ENCODE results near the gene INSR. TPM values are rescaled to one million over a fixed set of nuclear protein-coding genes. Genes with fewer than 3 reads are reported as not detected.

The INSR gene
- polyA plus RNA-seq, 1 of the 3 experiments (the other 2 are of a cell fraction) = 3.6 TPM

DNA sequence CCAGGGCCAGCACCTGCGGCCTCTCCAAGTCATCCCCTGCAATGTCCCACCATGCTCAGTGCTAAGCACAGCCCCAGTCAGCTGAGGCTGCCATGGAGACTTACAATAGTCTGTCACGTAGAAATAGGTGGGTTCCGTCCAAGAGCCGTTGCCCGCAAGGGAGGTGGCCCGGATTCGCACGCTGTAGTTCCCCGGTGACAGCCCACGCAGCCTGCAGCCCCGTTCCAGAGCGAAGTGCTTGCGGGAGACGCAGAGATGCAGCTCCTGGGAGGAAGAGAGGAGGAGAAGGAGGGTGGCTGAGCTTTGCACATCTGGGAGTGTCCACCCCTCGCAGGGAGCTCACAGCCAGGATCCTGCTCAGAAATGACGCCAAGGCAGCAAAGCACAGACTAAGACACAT lies 162.2 kb downstream of the INSR start:
- no peaks in the 10 kb centered on the region for H3K4me1 ChIP-seq (ENCODE audit: control insufficient read depth in 1 of 2, insufficient read depth in 2 of 2, low read depth in 1 of 2, low read length in 1 of 2)
- H3K27me3 ChIP-seq (ENCODE audit: insufficient read depth) = no peaks in the 10 kb centered on the region
- H3K4me3 ChIP-seq (ENCODE audit: low read depth in 2 of 2, low read length in 1 of 2) = no peak overlapping the region
- no peaks in the 10 kb centered on the region for H3F3A ChIP-seq (replicated peaks; ENCODE audit: insufficient read depth)
- H2AFZ ChIP-seq (ENCODE audit: low read depth) = no peak overlapping the region
- no peak for DNase-seq
- no peak overlapping the region for H3K4me2 ChIP-seq
- H3K9me3 ChIP-seq = no peaks in the 10 kb centered on the region
- no peaks in the 10 kb centered on the region for H3K36me3 ChIP-seq (replicated peaks in 1 of 2; ENCODE audit: control insufficient read depth in 1 of 2, insufficient read depth in 2 of 2, low read length in 1 of 2)
- no peaks in the 10 kb centered on the region for H3K9me2 ChIP-seq
- H4K20me1 ChIP-seq (ENCODE audit: insufficient read depth) = no peaks in the 10 kb centered on the region
- H3K27ac ChIP-seq (ENCODE audit: low read depth in 2 of 2, low read length in 1 of 2) = no peak overlapping the region
- whole genome bisulfite sequencing (ENCODE audit: low lambda C conversion rate) = 97% methylated on average over 15 of the region's 16 CpGs
- CTCF ChIA-PET = interaction anchor here (1.0 kb wide), 1 partner anchor 209 kb away, joined by 3 read pairs; no protein-coding TSS in a partner anchor
- POLR2A ChIA-PET = no interaction called here
- TF ChIP-seq FOXM1 (IDR thresholded peaks at IDR 0.05; ENCODE audit: low read depth) = no peak
- TF ChIP-seq, protein P1, sequence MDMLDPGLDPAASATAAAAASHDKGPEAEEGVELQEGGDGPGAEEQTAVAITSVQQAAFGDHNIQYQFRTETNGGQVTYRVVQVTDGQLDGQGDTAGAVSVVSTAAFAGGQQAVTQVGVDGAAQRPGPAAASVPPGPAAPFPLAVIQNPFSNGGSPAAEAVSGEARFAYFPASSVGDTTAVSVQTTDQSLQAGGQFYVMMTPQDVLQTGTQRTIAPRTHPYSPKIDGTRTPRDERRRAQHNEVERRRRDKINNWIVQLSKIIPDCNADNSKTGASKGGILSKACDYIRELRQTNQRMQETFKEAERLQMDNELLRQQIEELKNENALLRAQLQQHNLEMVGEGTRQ (IDR thresholded peaks at IDR 0.05; ENCODE audit: borderline replicate concordance, low read depth, low read length) = no peak
- no peak for TF ChIP-seq FOSL2 (IDR thresholded peaks at IDR 0.05; ENCODE audit: borderline replicate concordance, low read depth)
- TF ChIP-seq, protein P2, sequence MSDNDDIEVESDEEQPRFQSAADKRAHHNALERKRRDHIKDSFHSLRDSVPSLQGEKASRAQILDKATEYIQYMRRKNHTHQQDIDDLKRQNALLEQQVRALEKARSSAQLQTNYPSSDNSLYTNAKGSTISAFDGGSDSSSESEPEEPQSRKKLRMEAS (IDR thresholded peaks at IDR 0.05; ENCODE audit: low read depth) = no peak
- TF ChIP-seq POLR2AphosphoS5 (IDR thresholded peaks at IDR 0.05; ENCODE audit: low read depth, low read length) = no peak
- TF ChIP-seq EZH2phosphoT487 (IDR thresholded peaks at IDR 0.05; ENCODE audit: borderline replicate concordance, low read depth) = no peak
- no peak for TF ChIP-seq MEF2A (IDR thresholded peaks at IDR 0.05; ENCODE audit: borderline replicate concordance, low read depth)
- no peak for TF ChIP-seq TCF12 (IDR thresholded peaks at IDR 0.05)
- TF ChIP-seq TAF1 (IDR thresholded peaks at IDR 0.05; ENCODE audit: borderline replicate concordance, low read depth, low read length) = no peak
- TF ChIP-seq NRF1 (IDR thresholded peaks at IDR 0.05; ENCODE audit: low read depth, low read length) = no peak
- no peak for TF ChIP-seq FOXJ3 (CRISPR knock-in tag; IDR thresholded peaks at IDR 0.05)
- H3K9ac ChIP-seq = no peak overlapping the region
- H3K79me2 ChIP-seq (ENCODE audit: insufficient read depth) = no peaks in the 10 kb centered on the region

DNA sequence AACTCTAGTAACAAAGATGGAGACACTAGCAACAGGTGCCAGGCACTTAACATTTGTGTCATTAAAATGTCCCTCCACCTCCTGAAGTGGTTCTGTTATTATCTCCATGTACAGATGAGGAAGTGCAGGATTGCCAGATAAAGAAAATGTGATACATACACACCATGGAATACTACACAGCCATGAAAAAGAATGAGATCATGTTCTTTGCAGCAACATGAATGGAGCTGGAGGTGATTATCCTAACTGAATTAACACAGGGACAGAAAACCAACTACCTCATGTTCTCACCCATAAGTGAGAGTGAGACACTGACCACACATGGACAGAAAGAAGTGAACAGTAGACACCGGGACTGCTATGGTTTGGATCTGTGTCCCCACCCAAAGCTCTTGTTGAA lies 164.2 kb downstream of the INSR start:
- Histone ChIP-seq H3F3A (replicated peaks; ENCODE audit: insufficient read depth) (no peaks in the 10 kb centered on the region), H3K9me2 (no peaks in the 10 kb centered on the region), H3K9me3 (no peaks in the 10 kb centered on the region), H3K9ac (no peak overlapping the region), H2AFZ (ENCODE audit: low read depth) (no peak overlapping the region), H3K27ac (ENCODE audit: low read depth in 2 of 2, low read length in 1 of 2) (no peak overlapping the region), H3K4me1 (ENCODE audit: control insufficient read depth in 1 of 2, insufficient read depth in 2 of 2, low read depth in 1 of 2, low read length in 1 of 2) (no peaks in the 10 kb centered on the region), H3K4me3 (ENCODE audit: low read depth in 2 of 2, low read length in 1 of 2) (no peak overlapping the region), H3K4me2 (no peak overlapping the region), H4K20me1 (ENCODE audit: insufficient read depth) (no peaks in the 10 kb centered on the region), H3K27me3 (ENCODE audit: insufficient read depth) (no peaks in the 10 kb centered on the region), H3K79me2 (ENCODE audit: insufficient read depth) (no peaks in the 10 kb centered on the region), H3K36me3 (replicated peaks in 1 of 2; ENCODE audit: control insufficient read depth in 1 of 2, insufficient read depth in 2 of 2, low read length in 1 of 2) (peaks cover 3 to 14% of the 10 kb centered on the region in 2 experiments)
- 91% methylated on average over 1 of the region's 1 CpG for WGBS (ENCODE audit: low lambda C conversion rate)
- TF ChIP-seq, protein P2 (IDR thresholded peaks at IDR 0.05; ENCODE audit: low read depth) = no peak
- TF ChIP-seq NRF1 (IDR thresholded peaks at IDR 0.05; ENCODE audit: low read depth, low read length) = no peak
- TF ChIP-seq YY1 (IDR thresholded peaks at IDR 0.05; ENCODE audit: low read depth) = no peak
- no peak for TF ChIP-seq NFIC (IDR thresholded peaks at IDR 0.05; ENCODE audit: borderline replicate concordance)
- CTCF ChIA-PET = no interaction called here
- no peak for DNase-seq
- POLR2A ChIA-PET = no interaction called here
